ENCODE results near the gene TOPAZ1. TPM values are rescaled to one million over a fixed set of nuclear protein-coding genes. Genes with fewer than 3 reads are reported as not detected.

TOPAZ1 gene
- total and polyA plus RNA-seq, 2 of the 4 experiments (the other 2 are of a cell fraction), result not detected

DNA sequence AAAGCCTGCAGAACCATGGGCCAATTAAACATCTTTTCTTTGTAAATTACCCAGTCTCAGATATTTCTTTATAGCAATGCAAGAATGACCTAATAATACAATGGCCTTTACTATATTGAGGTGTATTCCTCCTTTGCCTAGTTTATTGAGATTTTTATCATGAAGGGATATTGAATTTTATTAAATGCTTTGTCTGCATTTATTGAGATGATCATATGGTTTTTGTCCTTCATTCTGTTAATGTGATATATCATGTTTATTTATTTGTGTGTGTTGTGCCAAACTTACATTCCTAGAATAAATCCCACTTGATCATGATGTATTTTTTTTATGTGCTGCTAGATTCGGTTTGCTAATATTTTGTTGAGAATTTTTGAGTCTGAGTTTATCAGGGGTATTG lies 36.2 kb downstream of the TOPAZ1 start:
- dilution Hi-C loops (cut with HindIII; ENCODE audit: low sequenced_read_pairs, unreplicated experiment), result no loop called here
- no peak overlapping the region for H3K27ac ChIP-seq (ENCODE audit: insufficient read depth, low read length)
- no peak for ATAC-seq (ENCODE audit: low read depth)
- CTCF ChIA-PET, result no interaction called here
- DNase-seq, result no peak
- no peak overlapping the region for H2BK5ac ChIP-seq (ENCODE audit: low read depth, low read length, poor library complexity, severe bottlenecking)
- WGBS, 2 experiments (ENCODE audit: extremely low coverage in 2 of 2, insufficient read length in 1 of 2), result no CpG with 5 or more reads among the region's 1 CpG
- intact Hi-C loops (cut with micrococcal nuclease), result no loop called here
- POLR2A ChIA-PET (ENCODE audit: unreplicated experiment), result no interaction called here
- no peak overlapping the region for H3K4ac ChIP-seq (ENCODE audit: low read depth, low read length)
- BruUV-seq (replicated peaks), result no TSS peak
- H3K18ac ChIP-seq (ENCODE audit: low read depth, low read length), result no peak overlapping the region
- H3K27me3 ChIP-seq (ENCODE audit: control insufficient read depth, insufficient read depth, low read length), result no peaks in the 10 kb centered on the region
- no peaks in the 10 kb centered on the region for H3K9me1 ChIP-seq (ENCODE audit: insufficient read depth, low read length)
- H2BK120ac ChIP-seq (ENCODE audit: low read depth, low read length), result no peak overlapping the region
- no peak overlapping the region for H2BK20ac ChIP-seq (ENCODE audit: low read depth, low read length)
- no peak overlapping the region for H3K14ac ChIP-seq (replicated peaks; ENCODE audit: low read depth, low read length)
- H2AFZ ChIP-seq (replicated peaks; ENCODE audit: low read length, poor library complexity), result no peak overlapping the region
- no peak overlapping the region for H4K8ac ChIP-seq (ENCODE audit: low read depth in 2 of 2, low read length in 2 of 2)
- no peak overlapping the region for H2AK5ac ChIP-seq (ENCODE audit: low read depth, low read length)
- no peaks in the 10 kb centered on the region for H4K20me1 ChIP-seq (ENCODE audit: insufficient read depth, low read length)
- H4K5ac ChIP-seq (ENCODE audit: low read depth, low read length), result no peak overlapping the region
- no peak overlapping the region for H3K9ac ChIP-seq (ENCODE audit: low read depth, low read length)
- H3K4me2 ChIP-seq (ENCODE audit: low read depth, low read length), result no peak overlapping the region
- H3K36me3 ChIP-seq (ENCODE audit: control insufficient read depth, insufficient read depth, low read length), result no peaks in the 10 kb centered on the region
- H3K79me1 ChIP-seq (ENCODE audit: low read depth in 1 of 2, low read length in 2 of 2), result no peaks in the 10 kb centered on the region
- no peaks in the 10 kb centered on the region for H3K4me1 ChIP-seq (ENCODE audit: control insufficient read depth, insufficient read depth, low read length)
- TF ChIP-seq RAD21 (IDR thresholded peaks at IDR 0.05; ENCODE audit: low read length) (no peak), RFX5 (IDR thresholded peaks at IDR 0.05; ENCODE audit: low read depth, low read length) (no peak), CEBPB (IDR thresholded peaks at IDR 0.05; ENCODE audit: low read depth, low read length) (no peak), BHLHE40 (IDR thresholded peaks at IDR 0.05; ENCODE audit: low read depth, low read length) (no peak), CHD1 (IDR thresholded peaks at IDR 0.05; ENCODE audit: low read depth, low read length) (no peak), SMC3 (IDR thresholded peaks at IDR 0.05; ENCODE audit: low read depth, low read length) (no peak), RCOR1 (IDR thresholded peaks at IDR 0.05; ENCODE audit: insufficient replicate concordance, low read length) (no peak), FOS (IDR thresholded peaks at IDR 0.05; ENCODE audit: low read depth, low read length) (no peak), MAFK (IDR thresholded peaks at IDR 0.05; ENCODE audit: low read depth, low read length) (no peak), MAZ (IDR thresholded peaks at IDR 0.05; ENCODE audit: borderline replicate concordance, low read depth, low read length) (no peak), NFE2L2 (IDR thresholded peaks at IDR 0.05; ENCODE audit: low read depth, low read length) (no peak)
- TF ChIP-seq, protein P1, sequence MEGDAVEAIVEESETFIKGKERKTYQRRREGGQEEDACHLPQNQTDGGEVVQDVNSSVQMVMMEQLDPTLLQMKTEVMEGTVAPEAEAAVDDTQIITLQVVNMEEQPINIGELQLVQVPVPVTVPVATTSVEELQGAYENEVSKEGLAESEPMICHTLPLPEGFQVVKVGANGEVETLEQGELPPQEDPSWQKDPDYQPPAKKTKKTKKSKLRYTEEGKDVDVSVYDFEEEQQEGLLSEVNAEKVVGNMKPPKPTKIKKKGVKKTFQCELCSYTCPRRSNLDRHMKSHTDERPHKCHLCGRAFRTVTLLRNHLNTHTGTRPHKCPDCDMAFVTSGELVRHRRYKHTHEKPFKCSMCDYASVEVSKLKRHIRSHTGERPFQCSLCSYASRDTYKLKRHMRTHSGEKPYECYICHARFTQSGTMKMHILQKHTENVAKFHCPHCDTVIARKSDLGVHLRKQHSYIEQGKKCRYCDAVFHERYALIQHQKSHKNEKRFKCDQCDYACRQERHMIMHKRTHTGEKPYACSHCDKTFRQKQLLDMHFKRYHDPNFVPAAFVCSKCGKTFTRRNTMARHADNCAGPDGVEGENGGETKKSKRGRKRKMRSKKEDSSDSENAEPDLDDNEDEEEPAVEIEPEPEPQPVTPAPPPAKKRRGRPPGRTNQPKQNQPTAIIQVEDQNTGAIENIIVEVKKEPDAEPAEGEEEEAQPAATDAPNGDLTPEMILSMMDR (conservative IDR thresholded peaks at IDR 0.05; ENCODE audit: low read depth, low read length), result no peak
- TF ChIP-seq, protein P2, sequence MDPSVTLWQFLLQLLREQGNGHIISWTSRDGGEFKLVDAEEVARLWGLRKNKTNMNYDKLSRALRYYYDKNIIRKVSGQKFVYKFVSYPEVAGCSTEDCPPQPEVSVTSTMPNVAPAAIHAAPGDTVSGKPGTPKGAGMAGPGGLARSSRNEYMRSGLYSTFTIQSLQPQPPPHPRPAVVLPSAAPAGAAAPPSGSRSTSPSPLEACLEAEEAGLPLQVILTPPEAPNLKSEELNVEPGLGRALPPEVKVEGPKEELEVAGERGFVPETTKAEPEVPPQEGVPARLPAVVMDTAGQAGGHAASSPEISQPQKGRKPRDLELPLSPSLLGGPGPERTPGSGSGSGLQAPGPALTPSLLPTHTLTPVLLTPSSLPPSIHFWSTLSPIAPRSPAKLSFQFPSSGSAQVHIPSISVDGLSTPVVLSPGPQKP (IDR thresholded peaks at IDR 0.05; ENCODE audit: borderline replicate concordance, low read depth, low read length), result no peak
- TF ChIP-seq, protein P3, sequence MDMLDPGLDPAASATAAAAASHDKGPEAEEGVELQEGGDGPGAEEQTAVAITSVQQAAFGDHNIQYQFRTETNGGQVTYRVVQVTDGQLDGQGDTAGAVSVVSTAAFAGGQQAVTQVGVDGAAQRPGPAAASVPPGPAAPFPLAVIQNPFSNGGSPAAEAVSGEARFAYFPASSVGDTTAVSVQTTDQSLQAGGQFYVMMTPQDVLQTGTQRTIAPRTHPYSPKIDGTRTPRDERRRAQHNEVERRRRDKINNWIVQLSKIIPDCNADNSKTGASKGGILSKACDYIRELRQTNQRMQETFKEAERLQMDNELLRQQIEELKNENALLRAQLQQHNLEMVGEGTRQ (IDR thresholded peaks at IDR 0.05; ENCODE audit: low read depth, low read length), result no peak
- no peak overlapping the region for H3K56ac ChIP-seq (ENCODE audit: extremely low read depth, insufficient read depth, low read length)
- in situ Hi-C loops (cut with MboI; ENCODE audit: low sequenced_read_pairs), result no loop called here
- no peak overlapping the region for H3K23ac ChIP-seq (ENCODE audit: low read depth, low read length)
- no peak overlapping the region for H2BK15ac ChIP-seq (ENCODE audit: low read depth, low read length)
- no peak overlapping the region for H3K4me3 ChIP-seq (ENCODE audit: insufficient read depth, low read depth, low read length)
- no peak overlapping the region for H2AK9ac ChIP-seq (replicated peaks; ENCODE audit: low read depth, low read length, poor library complexity)
- no peaks in the 10 kb centered on the region for H3K9me3 ChIP-seq (ENCODE audit: control insufficient read depth, insufficient read depth, low read length)
- no peak overlapping the region for H4K91ac ChIP-seq (ENCODE audit: insufficient read depth, low read depth, low read length)

All from IMR-90 (cell line).